Peyer's patch (tissue), 4 donors: ENCODE data around the gene CLMN. TPM values are rescaled to one million over a fixed set of nuclear protein-coding genes. Genes with fewer than 3 reads are reported as not detected.

Experiments used
- DNase-seq, 3 donors: peaks; one replicate each; pipeline ENCODE4 v3.0.0-alpha.2; 2017 to 2019
- H3K27ac ChIP-seq, 4 donors: fragments of 200-600 bp; sonication (generic); one replicate each; pipeline ENCODE4 v1.5.1; 2016 to 2019
- H3K27me3 ChIP-seq, 2 donors: fragments of 200-600 bp; sonication (generic); one replicate each; pipeline ENCODE4 v1.5.1; 2019
- H3K36me3 ChIP-seq, 3 donors: fragments of 200-600 bp; sonication (generic); one replicate each; pipeline ENCODE4 v1.5.1; 2016 to 2019
- H3K4me1 ChIP-seq, 4 donors: fragments of 200-600 bp; sonication (generic); one replicate each; pipeline ENCODE4 v1.5.1; 2016 to 2019
- H3K4me3 ChIP-seq, 4 donors: fragments of 200-600 bp; sonication (generic); 1 replicate in 3 of 4; 2 replicates in 1 of 4; pipeline ENCODE4 v1.5.1; 2016 to 2019; ENCODE audit warnings: mild to moderate bottlenecking in 1 of 4
- H3K9me3 ChIP-seq, 4 donors: fragments of 200-600 bp; sonication (generic); one replicate each; pipeline ENCODE4 v1.5.1; 2016 to 2019; ENCODE audit warnings: mild to moderate bottlenecking in 1 of 4
- POLR2A ChIP-seq, 2 donors: fragments of 450-650 bp; IDR thresholded peaks; one replicate each; pipeline ENCODE4 v1.5.1; 2017; ENCODE audit warnings: antibody characterized with exemption in 2 of 2, mild to moderate bottlenecking in 2 of 2, moderate library complexity in 2 of 2
- total RNA-seq, 4 donors: library from RNA; depleted of rRNA; stranded (reverse); fragments of >200 nt; gene quantifications; one replicate each; pipeline ENCODE4 v1.1.0, GENCODE V29; 2016
- TF ChIP-seq, protein P1 (sequence below), 6 experiments: fragments of 450-650 bp in 4 of 6; fragments of 200-600 bp in 2 of 6; sonication (generic) in 1 of 6; IDR thresholded peaks; one replicate each; pipeline ENCODE4 v1.5.1; 2017 to 2019; ENCODE audit warnings: antibody characterized with exemption in 6 of 6, mild to moderate bottlenecking in 3 of 6, moderate library complexity in 1 of 6

Gene CLMN
- total RNA-seq, 4 donors from 2014 or later: 18.7 to 38.8 (median 36.4) TPM

DNA sequence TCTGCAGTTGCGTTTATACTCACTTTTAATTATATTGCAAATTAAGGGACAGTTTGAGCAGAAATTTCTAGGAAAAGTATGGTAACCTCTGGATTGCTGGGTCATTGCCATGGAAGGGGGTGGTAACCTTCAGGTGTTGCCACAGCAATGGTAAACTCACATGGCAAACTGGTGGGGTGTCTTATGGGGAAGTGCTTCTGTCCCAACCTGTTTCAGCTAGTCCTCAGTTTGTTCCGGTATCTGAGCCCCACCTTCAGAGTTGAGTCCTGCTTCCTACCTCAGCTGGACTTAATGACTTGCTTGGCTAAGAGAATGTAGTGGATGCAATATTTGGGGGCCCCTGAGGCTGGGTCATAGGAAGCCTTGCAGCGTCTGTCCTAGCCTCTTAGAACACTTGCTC, 7.3 kb upstream of the CLMN start:
- H3K4me3 ChIP-seq: no peak overlapping the region
- DNase-seq: peak in 1 of 3 donors; percentile 60
- TF ChIP-seq POLR2A (IDR thresholded peaks at IDR 0.05): no peak
- TF ChIP-seq, protein P1, sequence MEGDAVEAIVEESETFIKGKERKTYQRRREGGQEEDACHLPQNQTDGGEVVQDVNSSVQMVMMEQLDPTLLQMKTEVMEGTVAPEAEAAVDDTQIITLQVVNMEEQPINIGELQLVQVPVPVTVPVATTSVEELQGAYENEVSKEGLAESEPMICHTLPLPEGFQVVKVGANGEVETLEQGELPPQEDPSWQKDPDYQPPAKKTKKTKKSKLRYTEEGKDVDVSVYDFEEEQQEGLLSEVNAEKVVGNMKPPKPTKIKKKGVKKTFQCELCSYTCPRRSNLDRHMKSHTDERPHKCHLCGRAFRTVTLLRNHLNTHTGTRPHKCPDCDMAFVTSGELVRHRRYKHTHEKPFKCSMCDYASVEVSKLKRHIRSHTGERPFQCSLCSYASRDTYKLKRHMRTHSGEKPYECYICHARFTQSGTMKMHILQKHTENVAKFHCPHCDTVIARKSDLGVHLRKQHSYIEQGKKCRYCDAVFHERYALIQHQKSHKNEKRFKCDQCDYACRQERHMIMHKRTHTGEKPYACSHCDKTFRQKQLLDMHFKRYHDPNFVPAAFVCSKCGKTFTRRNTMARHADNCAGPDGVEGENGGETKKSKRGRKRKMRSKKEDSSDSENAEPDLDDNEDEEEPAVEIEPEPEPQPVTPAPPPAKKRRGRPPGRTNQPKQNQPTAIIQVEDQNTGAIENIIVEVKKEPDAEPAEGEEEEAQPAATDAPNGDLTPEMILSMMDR (IDR thresholded peaks at IDR 0.05): no peak
- no peaks in the 10 kb centered on the region for H3K9me3 ChIP-seq
- no peaks in the 10 kb centered on the region for H3K36me3 ChIP-seq
- H3K27ac ChIP-seq: peak overlapping the region in 1 of 4 donors; percentile 77
- H3K27me3 ChIP-seq: no peaks in the 10 kb centered on the region
- peaks cover 0 to 8% (median 3%) of the 10 kb centered on the region in 4 donors for H3K4me1 ChIP-seq

DNA sequence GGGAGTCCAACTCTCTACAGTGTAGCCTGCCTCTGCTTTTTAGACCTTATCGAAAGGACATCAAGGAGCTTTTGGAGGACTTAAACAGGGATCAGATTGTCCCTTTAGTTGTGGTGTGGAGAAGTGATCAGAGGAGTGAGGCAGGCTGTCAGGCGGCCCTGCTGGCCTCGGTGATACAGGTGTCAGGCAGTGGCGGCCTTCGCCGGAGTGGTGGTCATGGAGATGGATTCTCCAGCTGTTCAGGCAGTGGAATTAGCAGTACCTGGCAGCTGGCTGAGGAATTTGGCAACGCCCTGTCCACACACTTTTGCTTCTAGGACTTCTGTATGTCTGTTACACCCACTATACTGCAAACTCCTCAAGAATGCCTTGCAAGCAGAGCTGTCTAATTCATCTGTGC, 4.2 kb upstream of the CLMN start:
- TF ChIP-seq, protein P1 (IDR thresholded peaks at IDR 0.05): no peak
- no peak for TF ChIP-seq POLR2A (IDR thresholded peaks at IDR 0.05)
- H3K36me3 ChIP-seq: no peaks in the 10 kb centered on the region
- H3K4me1 ChIP-seq: peaks cover 0 to 8% (median 4%) of the 10 kb centered on the region in 4 donors
- no peaks in the 10 kb centered on the region for H3K9me3 ChIP-seq
- no peak for DNase-seq
- no peaks in the 10 kb centered on the region for H3K27me3 ChIP-seq
- H3K27ac ChIP-seq: no peak overlapping the region
- no peak overlapping the region for H3K4me3 ChIP-seq

DNA sequence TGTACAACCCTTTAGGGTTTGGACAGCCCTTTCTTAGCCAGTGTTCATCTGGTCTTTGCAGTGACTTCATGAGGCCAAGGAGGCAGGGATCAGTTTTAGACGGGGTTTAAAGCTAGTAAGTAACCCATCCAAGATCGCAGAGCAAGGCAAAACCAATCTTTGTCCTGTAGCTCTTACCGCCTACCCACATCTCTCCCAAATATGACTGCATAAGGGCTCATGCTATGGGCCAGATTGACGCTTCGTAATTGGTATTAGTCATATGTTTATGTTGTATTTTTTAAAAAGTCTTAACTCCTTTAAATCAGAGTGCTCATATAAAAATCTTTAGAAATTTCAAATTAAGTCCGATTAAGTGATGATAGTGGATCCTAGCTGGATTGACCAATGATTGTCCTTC, 3.7 kb upstream of the CLMN start:
- no peak overlapping the region for H3K27ac ChIP-seq
- TF ChIP-seq, protein P1 (IDR thresholded peaks at IDR 0.05): no peak
- TF ChIP-seq POLR2A (IDR thresholded peaks at IDR 0.05): no peak
- no peaks in the 10 kb centered on the region for H3K36me3 ChIP-seq
- no peaks in the 10 kb centered on the region for H3K27me3 ChIP-seq
- peaks cover 0 to 8% (median 1%) of the 10 kb centered on the region in 4 donors for H3K4me1 ChIP-seq
- no peak for DNase-seq
- H3K4me3 ChIP-seq: no peak overlapping the region
- H3K9me3 ChIP-seq: no peaks in the 10 kb centered on the region

DNA sequence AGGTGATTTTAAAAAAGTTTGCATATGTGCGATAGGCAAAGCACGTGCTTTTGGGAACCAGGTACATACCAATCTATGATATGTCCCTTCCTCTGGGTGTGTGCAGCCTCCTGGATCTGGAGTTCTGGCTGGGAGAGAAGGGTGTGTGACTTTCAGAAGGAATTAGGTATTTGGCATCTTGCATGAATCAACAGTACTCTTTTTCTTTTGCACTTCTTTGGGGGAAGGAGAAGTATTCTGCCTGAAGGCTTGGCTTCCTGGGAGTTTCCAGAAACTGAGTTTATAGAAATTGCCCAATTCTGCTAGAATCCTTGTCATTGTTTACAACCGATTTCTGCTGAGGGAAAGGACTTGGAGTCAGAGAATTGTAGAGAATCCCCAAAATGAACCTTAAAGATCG, 2.9 kb upstream of the CLMN start:
- Histone ChIP-seq H3K27me3 (no peaks in the 10 kb centered on the region), H3K36me3 (no peaks in the 10 kb centered on the region), H3K4me1 (peaks cover 0 to 8% (median 0%) of the 10 kb centered on the region in 4 donors), H3K27ac (no peak overlapping the region), H3K4me3 (no peak overlapping the region), H3K9me3 (no peaks in the 10 kb centered on the region)
- TF ChIP-seq, protein P1 (IDR thresholded peaks at IDR 0.05): no peak
- TF ChIP-seq POLR2A (IDR thresholded peaks at IDR 0.05): no peak
- no peak for DNase-seq

DNA sequence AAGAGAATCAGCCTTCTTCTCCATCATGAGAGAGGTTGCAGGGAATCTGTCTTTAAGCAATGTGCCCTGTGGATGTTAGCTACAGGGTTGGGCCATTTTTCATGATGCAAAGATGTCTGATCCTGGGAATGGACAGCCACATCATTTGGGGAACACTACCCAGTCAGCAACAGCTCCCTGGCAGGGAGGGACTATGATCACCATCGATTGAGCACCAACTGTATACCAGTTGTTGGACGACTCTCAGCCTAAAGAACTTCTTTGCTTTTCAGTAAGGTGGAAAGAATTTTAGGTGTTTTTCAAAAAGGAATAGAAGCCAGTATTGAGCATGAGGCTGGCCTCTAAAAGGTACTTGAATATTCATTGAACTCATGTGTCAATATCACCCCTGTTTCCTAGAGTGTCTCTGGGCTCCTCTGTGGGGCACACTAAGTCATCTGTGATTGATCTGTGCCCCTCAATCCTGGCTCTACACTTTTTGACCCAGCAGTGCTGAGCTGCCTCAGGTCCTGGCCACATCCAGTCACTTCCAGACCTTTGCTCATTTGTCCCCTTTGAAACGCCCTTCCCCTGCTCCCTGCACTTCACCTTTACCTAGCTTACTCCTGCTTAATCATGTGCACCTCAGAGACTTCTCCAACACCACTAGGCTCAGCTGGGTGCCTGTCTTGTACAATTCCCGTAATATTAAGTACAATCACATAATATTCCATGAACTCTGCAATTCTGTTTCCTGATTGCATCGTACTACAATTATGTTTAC, 2.2 kb upstream of the CLMN start:
- no peak for TF ChIP-seq POLR2A (IDR thresholded peaks at IDR 0.05)
- TF ChIP-seq, protein P1 (IDR thresholded peaks at IDR 0.05): no peak
- no peak for DNase-seq
- Histone ChIP-seq H3K27ac (no peak overlapping the region), H3K4me3 (no peak overlapping the region), H3K4me1 (peaks cover 0 to 8% (median 0%) of the 10 kb centered on the region in 4 donors), H3K36me3 (no peaks in the 10 kb centered on the region), H3K9me3 (no peaks in the 10 kb centered on the region), H3K27me3 (no peaks in the 10 kb centered on the region)
